ENCODE measurements around the gene ANKEF1. TPM values are rescaled to one million over a fixed set of nuclear protein-coding genes. Genes with fewer than 3 reads are reported as not detected.

ANKEF1 gene
- total and polyA plus RNA-seq, 2 experiments from 2014 or later: 4.7 to 9.7 TPM

GRCh38 chr20:10077081-10077471, 42.3 kb downstream of the ANKEF1 start:
- peak; percentile 85 for DNase-seq (ENCODE audit: low spot score)

GRCh38 chr20:10077886-10078285, 43.1 kb downstream of the ANKEF1 start:
- no peaks in the 10 kb centered on the region for H4K20me1 ChIP-seq (replicated peaks; ENCODE audit: insufficient read depth)
- H3K27ac Mint-ChIP-seq: no peak overlapping the region
- H3K4me1 Mint-ChIP-seq: no peaks in the 10 kb centered on the region
- DNase-seq (ENCODE audit: low spot score): no peak
- H3K9me3 Mint-ChIP-seq: no peaks in the 10 kb centered on the region
- peaks cover 3% of the 10 kb centered on the region; the same call in 1 of the 2 replicates for H3K9me2 ChIP-seq (ENCODE audit: insufficient read depth)
- H3K27me3 Mint-ChIP-seq (ENCODE audit: insufficient read depth, low read depth, poor library complexity): no peaks in the 10 kb centered on the region
- H3K36me3 ChIP-seq (ENCODE audit: insufficient read depth): no peaks in the 10 kb centered on the region
- peak overlapping the region; percentile 11; the same call in 1 of the 2 replicates for H2AFZ ChIP-seq
- no peaks in the 10 kb centered on the region for H3K27me3 ChIP-seq (ENCODE audit: insufficient read depth)
- H3F3A ChIP-seq (replicated peaks; ENCODE audit: low read depth): no peaks in the 10 kb centered on the region
- no peak overlapping the region for H3K4me2 ChIP-seq
- TF ChIP-seq ZNF114 (CRISPR knock-in tag; IDR thresholded peaks at IDR 0.05): no peak
- TF ChIP-seq ZNF331 (CRISPR knock-in tag; IDR thresholded peaks at IDR 0.05; ENCODE audit: low read depth): no peak
- TF ChIP-seq REST (IDR thresholded peaks at IDR 0.05; ENCODE audit: unreplicated experiment): no peak
- no peak for TF ChIP-seq STAT1 (IDR thresholded peaks at IDR 0.05; ENCODE audit: unreplicated experiment)
- TF ChIP-seq EZH2phosphoT487 (IDR thresholded peaks at IDR 0.05; ENCODE audit: unreplicated experiment): no peak
- TF ChIP-seq POLR2AphosphoS5 (IDR thresholded peaks at IDR 0.05; ENCODE audit: low read depth): no peak
- no peak for ATAC-seq
- no peaks in the 10 kb centered on the region for H3K79me2 ChIP-seq (replicated peaks; ENCODE audit: insufficient read depth)
- H3K4me3 Mint-ChIP-seq: no peak overlapping the region
- H3K4me1 ChIP-seq (ENCODE audit: insufficient read depth): no peaks in the 10 kb centered on the region
- H3K36me3 Mint-ChIP-seq (ENCODE audit: low read depth): no peaks in the 10 kb centered on the region
- no peak overlapping the region for H3K4me3 ChIP-seq
- H3K27ac ChIP-seq (ENCODE audit: low read depth): no peak overlapping the region

More at GRCh38 chr20:10077081-10077471, 42.3 kb downstream of the ANKEF1 start:
- Histone ChIP-seq H4K20me1 (replicated peaks; ENCODE audit: insufficient read depth) (no peaks in the 10 kb centered on the region), H3K4me2 (no peak overlapping the region), H3K27ac (ENCODE audit: low read depth) (no peak overlapping the region), H3K4me3 (no peak overlapping the region), H3K27me3 (ENCODE audit: insufficient read depth) (no peaks in the 10 kb centered on the region), H3K79me2 (replicated peaks; ENCODE audit: insufficient read depth) (no peaks in the 10 kb centered on the region), H3K9me2 (ENCODE audit: insufficient read depth) (peaks cover 5% of the 10 kb centered on the region; the same call in 1 of the 2 replicates), H3K36me3 (ENCODE audit: insufficient read depth) (no peaks in the 10 kb centered on the region), H2AFZ (peak overlapping the region; percentile 11; the same call in 1 of the 2 replicates), H3K4me1 (ENCODE audit: insufficient read depth) (no peaks in the 10 kb centered on the region), H3F3A (replicated peaks; ENCODE audit: low read depth) (no peaks in the 10 kb centered on the region)
- Mint-ChIP-seq H3K36me3 (ENCODE audit: low read depth) (no peaks in the 10 kb centered on the region), H3K9me3 (no peaks in the 10 kb centered on the region), H3K4me1 (no peaks in the 10 kb centered on the region), H3K27me3 (ENCODE audit: insufficient read depth, low read depth, poor library complexity) (no peaks in the 10 kb centered on the region), H3K4me3 (no peak overlapping the region), H3K27ac (no peak overlapping the region)
- no peak for TF ChIP-seq JUNB (IDR thresholded peaks at IDR 0.05; ENCODE audit: unreplicated experiment)
- TF ChIP-seq CTCF (conservative IDR thresholded peaks at IDR 0.05; ENCODE audit: low read depth in 2 of 2): peak; percentile 84 to 88
- peak; percentile 87 for ATAC-seq
